Measurements from ENCODE around the gene WDR53.
"Not testable (repeated sequence)": the region's sequence is repeated elsewhere in the genome, so short reads cannot be mapped to it uniquely, and the experiment has no call there.

Gene WDR53

GRCh38 chr3:196608693-196609092 is 40.3 kb upstream of the WDR53 start:
- no peak overlapping the region for H3K27ac ChIP-seq
- no peak overlapping the region for H3K4me3 ChIP-seq (ENCODE audit: low read depth, low read length)
- in situ Hi-C loops (cut with HindIII; ENCODE audit: low pct_ligation_motif_present, low sequenced_read_pairs) = no loop called here
- DNase-seq = no peak
- TF ChIP-seq CTCF (IDR thresholded peaks at IDR 0.05; ENCODE audit: low read depth, low read length, missing control alignments) = no peak
- no peaks in the 10 kb centered on the region for H3K27me3 ChIP-seq (replicated peaks)
- no peaks in the 10 kb centered on the region for H3K36me3 ChIP-seq (replicated peaks)

- Histone ChIP-seq H3K36me3 (replicated peaks) (no peaks in the 10 kb centered on the region), H3K4me3 (ENCODE audit: low read depth, low read length) (no peak overlapping the region), H3K27ac (no peak overlapping the region), H3K27me3 (replicated peaks) (no peaks in the 10 kb centered on the region)
- TF ChIP-seq CTCF (IDR thresholded peaks at IDR 0.05; ENCODE audit: low read depth, low read length, missing control alignments) = no peak
- in situ Hi-C loops (cut with HindIII; ENCODE audit: low pct_ligation_motif_present, low sequenced_read_pairs) = no loop called here
- no peak for DNase-seq
Observed at GRCh38 chr3:196604548-196604947, 36.2 kb upstream of the WDR53 start.

GRCh38 chr3:196603683-196604082 is 35.3 kb upstream of the WDR53 start:
- no peak for TF ChIP-seq CTCF (IDR thresholded peaks at IDR 0.05; ENCODE audit: low read depth, low read length, missing control alignments)
- no peaks in the 10 kb centered on the region for H3K36me3 ChIP-seq (replicated peaks)
- DNase-seq = no peak
- in situ Hi-C loops (cut with HindIII; ENCODE audit: low pct_ligation_motif_present, low sequenced_read_pairs) = no loop called here
- H3K27me3 ChIP-seq (replicated peaks) = no peaks in the 10 kb centered on the region
- H3K27ac ChIP-seq = no peak overlapping the region
- no peak overlapping the region for H3K4me3 ChIP-seq (ENCODE audit: low read depth, low read length)

GRCh38 chr3:196602673-196603072 is 34.3 kb upstream of the WDR53 start:
- in situ Hi-C loops (cut with HindIII; ENCODE audit: low pct_ligation_motif_present, low sequenced_read_pairs) = no loop called here
- H3K36me3 ChIP-seq (replicated peaks) = no peaks in the 10 kb centered on the region
- no peak overlapping the region for H3K4me3 ChIP-seq (ENCODE audit: low read depth, low read length)
- no peak for TF ChIP-seq CTCF (IDR thresholded peaks at IDR 0.05; ENCODE audit: low read depth, low read length, missing control alignments)
- H3K27ac ChIP-seq = no peak overlapping the region
- H3K27me3 ChIP-seq (replicated peaks) = no peaks in the 10 kb centered on the region
- DNase-seq = no peak

- H3K27me3 ChIP-seq (replicated peaks) = peaks cover 7% of the 10 kb centered on the region
- TF ChIP-seq CTCF (IDR thresholded peaks at IDR 0.05; ENCODE audit: low read depth, low read length, missing control alignments) = no peak
- in situ Hi-C loops (cut with HindIII; ENCODE audit: low pct_ligation_motif_present, low sequenced_read_pairs) = no loop called here
- no peak overlapping the region for H3K27ac ChIP-seq
- DNase-seq = no peak
- H3K4me3 ChIP-seq (ENCODE audit: low read depth, low read length) = no peak overlapping the region
- H3K36me3 ChIP-seq (replicated peaks) = no peaks in the 10 kb centered on the region
Observed at GRCh38 chr3:196600359-196600758, 32.0 kb upstream of the WDR53 start.

- no peak for DNase-seq
- Histone ChIP-seq H3K4me3 (ENCODE audit: low read depth, low read length) (no peak overlapping the region), H3K27ac (no peak overlapping the region), H3K27me3 (replicated peaks) (peaks cover 7% of the 10 kb centered on the region), H3K36me3 (replicated peaks) (no peaks in the 10 kb centered on the region)
- in situ Hi-C loops (cut with HindIII; ENCODE audit: low pct_ligation_motif_present, low sequenced_read_pairs) = no loop called here
- no peak for TF ChIP-seq CTCF (IDR thresholded peaks at IDR 0.05; ENCODE audit: low read depth, low read length, missing control alignments)
Observed at GRCh38 chr3:196599734-196600128, 31.4 kb upstream of the WDR53 start.

GRCh38 chr3:196597971-196598733 is 29.8 kb upstream of the WDR53 start:
- H3K36me3 ChIP-seq (replicated peaks); H3K4me3 ChIP-seq (ENCODE audit: low read depth, low read length); DNase-seq; H3K27me3 ChIP-seq (replicated peaks); in situ Hi-C loops (cut with HindIII; ENCODE audit: low pct_ligation_motif_present, low sequenced_read_pairs); H3K27ac ChIP-seq: not testable (repeated sequence)
